Fibroblast of lung (primary cell): ENCODE results near the gene CAPN2.

Experiments used
- EZH2 ChIP-seq: IDR thresholded peaks from 2 replicates; pipeline ENCODE4 v1.5.1; 2012; ENCODE audit warnings: low read length, control low read depth, mild to moderate bottlenecking; ENCODE audit errors: missing control alignments
- TF ChIP-seq, protein P1 (sequence below), 2 donors: IDR thresholded peaks in 1 of 2; conservative IDR thresholded peaks in 1 of 2; 1 replicate in 1 of 2; 2 replicates in 1 of 2; pipeline ENCODE4 v1.5.1; 2011 to 2012; ENCODE audit warnings: low read length in 2 of 2, control low read depth in 1 of 2, inconsistent platforms in 1 of 2, low read depth in 1 of 2, mild to moderate bottlenecking in 1 of 2

DNA sequence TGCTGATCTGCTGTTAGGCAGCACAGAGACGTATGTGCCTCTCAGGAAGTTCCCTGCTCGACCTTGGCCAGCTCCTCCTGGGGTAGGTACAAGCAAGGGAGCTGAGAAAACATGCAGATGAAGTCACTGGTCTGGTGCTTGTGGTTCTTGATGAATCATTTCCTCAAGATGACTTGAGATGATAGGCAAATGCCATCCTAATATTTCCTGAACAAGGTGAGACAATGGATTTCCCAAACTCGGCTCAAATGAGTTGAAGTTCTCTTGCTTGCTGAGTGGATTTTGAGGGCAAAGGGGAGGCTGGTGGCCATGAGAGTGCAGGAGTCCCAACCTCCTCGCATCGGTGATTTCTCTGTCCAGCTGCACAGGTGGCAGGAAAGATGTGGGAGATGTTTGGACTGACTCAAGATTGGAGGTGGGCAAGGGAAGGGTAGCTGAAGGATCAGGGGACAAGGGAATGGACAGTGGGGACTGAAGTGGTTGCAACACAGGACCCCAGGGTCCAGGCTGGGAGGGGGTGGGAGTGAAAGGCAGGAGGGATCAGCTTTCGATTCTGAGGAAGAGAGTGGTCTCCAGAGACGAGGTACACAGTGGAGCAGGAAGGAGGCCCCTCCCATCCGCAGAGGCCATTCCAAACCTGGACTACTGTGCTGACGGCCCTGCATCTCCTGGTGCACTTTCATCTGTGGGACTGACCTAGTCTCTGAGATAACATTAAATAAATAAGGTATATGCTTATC, 63.9 kb downstream of the CAPN2 start:
- TF ChIP-seq EZH2 = no peak
- TF ChIP-seq, protein P1, sequence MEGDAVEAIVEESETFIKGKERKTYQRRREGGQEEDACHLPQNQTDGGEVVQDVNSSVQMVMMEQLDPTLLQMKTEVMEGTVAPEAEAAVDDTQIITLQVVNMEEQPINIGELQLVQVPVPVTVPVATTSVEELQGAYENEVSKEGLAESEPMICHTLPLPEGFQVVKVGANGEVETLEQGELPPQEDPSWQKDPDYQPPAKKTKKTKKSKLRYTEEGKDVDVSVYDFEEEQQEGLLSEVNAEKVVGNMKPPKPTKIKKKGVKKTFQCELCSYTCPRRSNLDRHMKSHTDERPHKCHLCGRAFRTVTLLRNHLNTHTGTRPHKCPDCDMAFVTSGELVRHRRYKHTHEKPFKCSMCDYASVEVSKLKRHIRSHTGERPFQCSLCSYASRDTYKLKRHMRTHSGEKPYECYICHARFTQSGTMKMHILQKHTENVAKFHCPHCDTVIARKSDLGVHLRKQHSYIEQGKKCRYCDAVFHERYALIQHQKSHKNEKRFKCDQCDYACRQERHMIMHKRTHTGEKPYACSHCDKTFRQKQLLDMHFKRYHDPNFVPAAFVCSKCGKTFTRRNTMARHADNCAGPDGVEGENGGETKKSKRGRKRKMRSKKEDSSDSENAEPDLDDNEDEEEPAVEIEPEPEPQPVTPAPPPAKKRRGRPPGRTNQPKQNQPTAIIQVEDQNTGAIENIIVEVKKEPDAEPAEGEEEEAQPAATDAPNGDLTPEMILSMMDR (conservative IDR thresholded peaks at IDR 0.05 in 1 of 2, IDR thresholded peaks at IDR 0.05 in 1 of 2; ENCODE audit: low read depth in 1 of 2, low read length in 2 of 2) = no peak
